K562 (cell line): ENCODE results near the gene TRIM47. TPM values are rescaled to one million over a fixed set of nuclear protein-coding genes. Genes with fewer than 3 reads are reported as not detected.

Experiments used
- CBX2 ChIP-seq: fragments of 200-600 bp; sonication (generic); IDR thresholded peaks from one replicate; pipeline ENCODE4 v1.6.1; 2012; ENCODE audit warnings: mild to moderate bottlenecking, low read length, inconsistent platforms; ENCODE audit not compliant: insufficient read depth, poor library complexity, severe bottlenecking
- CCNT2 ChIP-seq: IDR thresholded peaks from 2 replicates; pipeline ENCODE4 v1.6.1; 2011; ENCODE audit warnings: borderline replicate concordance, low read depth, mild to moderate bottlenecking, moderate library complexity, mixed read lengths, low read length; ENCODE audit not compliant: insufficient read length; ENCODE audit errors: extremely low read depth
- GATAD2B ChIP-seq: fragments of 450-650 bp; IDR thresholded peaks from 2 replicates; pipeline ENCODE4 v1.6.1; 2017; ENCODE audit warnings: mild to moderate bottlenecking, borderline replicate concordance
- HNRNPUL1 ChIP-seq: fragments of 200-400 bp; formaldehyde crosslinking; IDR thresholded peaks from 2 replicates; pipeline ENCODE4 v1.6.1; 2017; ENCODE audit warnings: low read length
- POLR3A ChIP-seq: IDR thresholded peaks from 2 replicates; pipeline ENCODE4 v1.6.1; 2011; ENCODE audit warnings: borderline replicate concordance, mild to moderate bottlenecking, moderate library complexity; ENCODE audit not compliant: insufficient read length, insufficient read depth; ENCODE audit errors: extremely low read depth
- PRPF4 ChIP-seq: fragments of 200-400 bp; formaldehyde crosslinking; IDR thresholded peaks from one replicate; pipeline ENCODE4 v1.6.1; 2017; ENCODE audit warnings: low read length, low read depth, mild to moderate bottlenecking; ENCODE audit not compliant: insufficient read depth, poor library complexity, severe bottlenecking
- RAD21 ChIP-seq, 2 experiments: fragments of 250-450 bp in 1 of 2; fragments of 450-650 bp in 1 of 2; sonication (Bioruptor Pico) in 1 of 2; formaldehyde crosslinking in 1 of 2; IDR thresholded peaks in 1 of 2; conservative IDR thresholded peaks in 1 of 2; 2 replicates each; pipeline versions ENCODE4 v1.4.0 to v1.8.0; 2020 to 2022; ENCODE audit warnings: mild to moderate bottlenecking in 2 of 2, moderate library complexity in 1 of 2
- TAF1 ChIP-seq: IDR thresholded peaks from 2 replicates; pipeline ENCODE4 v1.6.1; 2011; ENCODE audit warnings: mild to moderate bottlenecking, low read length, moderate library complexity; ENCODE audit not compliant: insufficient read depth, control insufficient read depth, severe bottlenecking; ENCODE audit errors: extremely low read depth
- TFAM ChIP-seq: fragments of 250-450 bp; sonication (Bioruptor Pico); conservative IDR thresholded peaks from 2 replicates; pipeline ENCODE4 v1.5.0; 2021; ENCODE audit warnings: mild to moderate bottlenecking, moderate library complexity
- YY1 ChIP-seq, 3 experiments: IDR thresholded peaks; 2 replicates each; pipeline ENCODE4 v1.6.1; 2011; ENCODE audit warnings: low read length in 2 of 3, mild to moderate bottlenecking in 2 of 3, moderate library complexity in 2 of 3, borderline replicate concordance in 1 of 3, control low read depth in 1 of 3, low read depth in 1 of 3; ENCODE audit not compliant: insufficient read depth in 3 of 3, insufficient replicate concordance in 2 of 3, control insufficient read depth in 1 of 3, insufficient read length in 1 of 3; ENCODE audit errors: extremely low read depth in 1 of 3
- ZNF197 ChIP-seq: fragments of 200-800 bp; sonication (Bioruptor generic); IDR thresholded peaks from 2 replicates; pipeline ENCODE4 v1.6.1; 2016; ENCODE audit warnings: low read depth, missing genetic modification characterization, missing compliant biosample characterization
- ZNF699 ChIP-seq: fragments of 250-450 bp; sonication (Bioruptor Pico); IDR thresholded peaks from 2 replicates; pipeline ENCODE4 v1.8.0; 2021; ENCODE audit warnings: mild to moderate bottlenecking, moderate library complexity; ENCODE audit not compliant: insufficient replicate concordance
- ZNF76 ChIP-seq: fragments of 250-450 bp; sonication (Bioruptor Pico); IDR thresholded peaks from 2 replicates; pipeline ENCODE4 v1.4.0; 2020; ENCODE audit warnings: mild to moderate bottlenecking, moderate library complexity, borderline replicate concordance
- polyA plus RNA-seq, 8 experiments: library from polyadenylated mRNA; depleted of rRNA in 4 of 8; stranded (reverse) in 5 of 8; unstranded in 3 of 8; fragments of >200 nt; fragmentation: Nextera tagmentation in 2 of 8; fragmentation: Illumina TruSeq in 1 of 8; extraction: Ambion mirVana in 2 of 8; extraction: Trizol in 1 of 8; gene quantifications; 2 replicates each; pipeline versions ENCODE4 v1.2.1 to v1.2.3, GENCODE V29; 2011 to 2014; ENCODE audit warnings: inconsistent platforms in 1 of 8, missing spikeins in 1 of 8
- total RNA-seq, 7 experiments: library from RNA; depleted of rRNA in 6 of 7; stranded (reverse); fragments of >200 nt in 6 of 7; fragmentation: Illumina TruSeq in 2 of 7; extraction: Trizol in 2 of 7; gene quantifications; 2 replicates each; pipeline versions ENCODE4 v1.2.1 to v1.2.3, GENCODE V29; 2011 to 2021; ENCODE audit warnings: low replicate concordance in 1 of 7
- TF ChIP-seq, protein P1 (sequence below): fragments of 250-450 bp; sonication (Bioruptor Pico); IDR thresholded peaks from 2 replicates; pipeline ENCODE4 v1.4.0; 2020; ENCODE audit warnings: mild to moderate bottlenecking
- TF ChIP-seq, protein P2 (sequence below): sonication (generic); formaldehyde crosslinking; IDR thresholded peaks from 2 replicates; pipeline ENCODE4 v1.8.0; 2022; ENCODE audit warnings: mild to moderate bottlenecking, missing genetic modification reagents, borderline replicate concordance
- TF ChIP-seq, protein P3 (sequence below): fragments of 250-450 bp; sonication (Bioruptor Pico); IDR thresholded peaks from 2 replicates; pipeline ENCODE4 v1.4.0; 2020; ENCODE audit warnings: borderline replicate concordance
- TF ChIP-seq, protein P4 (sequence below): fragments of 450-650 bp; IDR thresholded peaks from 2 replicates; pipeline ENCODE4 v1.6.1; 2018; ENCODE audit warnings: mild to moderate bottlenecking, low read depth; ENCODE audit not compliant: partially characterized antibody

Gene TRIM47
- total and polyA plus RNA-seq, 9 of the 15 experiments (the other 6 are each of a cell fraction or from before 2014, with no cell fraction given) = 0.56 to 6.1 (median 3.2) TPM

DNA sequence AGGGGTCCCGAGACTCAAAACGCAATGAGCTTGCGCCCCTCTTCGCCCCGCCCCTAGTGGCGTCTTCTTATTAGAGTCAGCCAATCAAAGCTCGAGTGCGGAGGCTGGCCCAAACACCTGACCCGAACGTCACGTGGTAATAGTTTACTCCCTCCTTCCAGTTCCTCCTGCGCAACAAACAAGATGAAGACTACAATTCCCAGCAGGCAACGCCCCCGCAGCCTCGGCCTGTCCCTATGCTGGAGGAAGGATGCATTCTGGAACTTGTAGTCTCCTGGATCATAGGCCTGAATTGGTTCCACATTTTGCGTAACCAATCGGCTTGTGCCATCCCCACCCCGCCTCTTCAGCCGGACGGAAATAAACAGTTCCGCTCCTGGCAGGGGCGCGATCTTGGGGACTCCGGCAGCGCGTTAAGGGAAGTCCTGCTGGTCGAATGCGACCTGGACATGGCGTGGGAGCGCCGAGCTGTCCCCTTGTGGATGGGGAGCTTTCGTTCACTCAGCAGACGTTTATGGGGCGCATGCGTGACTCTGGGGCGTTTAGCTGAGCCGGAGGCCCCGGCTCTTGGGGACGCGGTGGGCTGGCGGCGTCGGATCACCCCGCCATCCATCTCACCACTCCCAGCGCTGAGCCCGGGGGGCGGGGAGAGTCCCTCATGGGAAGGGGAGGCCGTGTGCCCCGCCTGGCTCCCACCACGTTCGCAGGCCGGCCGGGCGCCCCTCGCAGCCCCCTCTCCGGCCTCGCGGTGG, 22.9 kb downstream of the TRIM47 start, which contains the start of gene WBP2 (continued):
- TF ChIP-seq POLR3A (no peak), RAD21 (CRISPR knock-in tag; conservative IDR thresholded peaks at IDR 0.05 in 1 of 2, IDR thresholded peaks at IDR 0.05 in 1 of 2) (no peak; a peak in 2 of 4 replicates), PRPF4 (peak; percentile 46), ZNF76 (CRISPR knock-in tag) (no peak), ZNF197 (CRISPR knock-in tag) (peak; percentile 93; the same call in 1 of the 2 replicates), TFAM (CRISPR knock-in tag) (no peak), CBX2 (no peak), GATAD2B (no peak), HNRNPUL1 (no peak), CCNT2 (peak; percentile 70), TAF1 (peak; percentile 82), YY1 (IDR thresholded peaks at IDR 0.05; ENCODE audit: borderline replicate concordance in 1 of 3, control insufficient read depth in 1 of 3, extremely low read depth in 1 of 3, insufficient read depth in 3 of 3, insufficient read length in 1 of 3, insufficient replicate concordance in 2 of 3, low read depth in 1 of 3, low read length in 2 of 3) (peak in 2 of 3 experiments; percentile 20 to 83), ZNF699 (no peak)
- TF ChIP-seq, protein P1, sequence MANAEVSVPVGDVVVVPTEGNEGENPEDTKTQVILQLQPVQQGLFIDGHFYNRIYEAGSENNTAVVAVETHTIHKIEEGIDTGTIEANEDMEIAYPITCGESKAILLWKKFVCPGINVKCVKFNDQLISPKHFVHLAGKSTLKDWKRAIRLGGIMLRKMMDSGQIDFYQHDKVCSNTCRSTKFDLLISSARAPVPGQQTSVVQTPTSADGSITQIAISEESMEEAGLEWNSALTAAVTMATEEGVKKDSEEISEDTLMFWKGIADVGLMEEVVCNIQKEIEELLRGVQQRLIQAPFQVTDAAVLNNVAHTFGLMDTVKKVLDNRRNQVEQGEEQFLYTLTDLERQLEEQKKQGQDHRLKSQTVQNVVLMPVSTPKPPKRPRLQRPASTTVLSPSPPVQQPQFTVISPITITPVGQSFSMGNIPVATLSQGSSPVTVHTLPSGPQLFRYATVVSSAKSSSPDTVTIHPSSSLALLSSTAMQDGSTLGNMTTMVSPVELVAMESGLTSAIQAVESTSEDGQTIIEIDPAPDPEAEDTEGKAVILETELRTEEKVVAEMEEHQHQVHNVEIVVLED (CRISPR knock-in tag) = peak; percentile 52
- TF ChIP-seq, protein P2, sequence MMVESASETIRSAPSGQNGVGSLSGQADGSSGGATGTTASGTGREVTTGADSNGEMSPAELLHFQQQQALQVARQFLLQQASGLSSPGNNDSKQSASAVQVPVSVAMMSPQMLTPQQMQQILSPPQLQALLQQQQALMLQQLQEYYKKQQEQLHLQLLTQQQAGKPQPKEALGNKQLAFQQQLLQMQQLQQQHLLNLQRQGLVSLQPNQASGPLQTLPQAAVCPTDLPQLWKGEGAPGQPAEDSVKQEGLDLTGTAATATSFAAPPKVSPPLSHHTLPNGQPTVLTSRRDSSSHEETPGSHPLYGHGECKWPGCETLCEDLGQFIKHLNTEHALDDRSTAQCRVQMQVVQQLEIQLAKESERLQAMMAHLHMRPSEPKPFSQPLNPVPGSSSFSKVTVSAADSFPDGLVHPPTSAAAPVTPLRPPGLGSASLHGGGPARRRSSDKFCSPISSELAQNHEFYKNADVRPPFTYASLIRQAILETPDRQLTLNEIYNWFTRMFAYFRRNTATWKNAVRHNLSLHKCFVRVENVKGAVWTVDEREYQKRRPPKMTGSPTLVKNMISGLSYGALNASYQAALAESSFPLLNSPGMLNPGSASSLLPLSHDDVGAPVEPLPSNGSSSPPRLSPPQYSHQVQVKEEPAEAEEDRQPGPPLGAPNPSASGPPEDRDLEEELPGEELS (CRISPR knock-in tag) = peak; percentile 86; the same call in 1 of the 2 replicates
- TF ChIP-seq, protein P3, sequence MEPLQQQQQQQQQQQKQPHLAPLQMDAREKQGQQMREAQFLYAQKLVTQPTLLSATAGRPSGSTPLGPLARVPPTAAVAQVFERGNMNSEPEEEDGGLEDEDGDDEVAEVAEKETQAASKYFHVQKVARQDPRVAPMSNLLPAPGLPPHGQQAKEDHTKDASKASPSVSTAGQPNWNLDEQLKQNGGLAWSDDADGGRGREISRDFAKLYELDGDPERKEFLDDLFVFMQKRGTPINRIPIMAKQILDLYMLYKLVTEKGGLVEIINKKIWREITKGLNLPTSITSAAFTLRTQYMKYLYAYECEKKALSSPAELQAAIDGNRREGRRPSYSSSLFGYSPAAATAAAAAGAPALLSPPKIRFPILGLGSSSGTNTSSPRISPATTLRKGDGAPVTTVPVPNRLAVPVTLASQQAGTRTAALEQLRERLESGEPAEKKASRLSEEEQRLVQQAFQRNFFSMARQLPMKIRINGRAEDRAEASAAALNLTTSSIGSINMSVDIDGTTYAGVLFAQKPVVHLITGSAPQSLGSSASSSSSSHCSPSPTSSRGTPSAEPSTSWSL (CRISPR knock-in tag) = no peak
- TF ChIP-seq, protein P4, sequence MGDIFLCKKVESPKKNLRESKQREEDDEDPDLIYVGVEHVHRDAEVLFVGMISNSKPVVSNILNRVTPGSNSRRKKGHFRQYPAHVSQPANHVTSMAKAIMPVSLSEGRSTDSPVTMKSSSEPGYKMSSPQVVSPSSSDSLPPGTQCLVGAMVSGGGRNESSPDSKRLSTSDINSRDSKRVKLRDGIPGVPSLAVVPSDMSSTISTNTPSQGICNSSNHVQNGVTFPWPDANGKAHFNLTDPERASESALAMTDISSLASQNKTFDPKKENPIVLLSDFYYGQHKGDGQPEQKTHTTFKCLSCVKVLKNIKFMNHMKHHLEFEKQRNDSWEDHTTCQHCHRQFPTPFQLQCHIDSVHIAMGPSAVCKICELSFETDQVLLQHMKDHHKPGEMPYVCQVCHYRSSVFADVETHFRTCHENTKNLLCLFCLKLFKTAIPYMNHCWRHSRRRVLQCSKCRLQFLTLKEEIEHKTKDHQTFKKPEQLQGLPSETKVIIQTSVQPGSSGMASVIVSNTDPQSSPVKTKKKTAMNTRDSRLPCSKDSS = no peak
